Activated CD8-positive, alpha-beta T cell treated with anti-CD3 and anti-CD28 coated beads, Interleukin-2, amount 10 ng/mL, durations not matched to agents 7 days and 5 days (primary cell): ENCODE measurements around the gene DSCAML1. TPM values are rescaled to one million over a fixed set of nuclear protein-coding genes. Genes with fewer than 3 reads are reported as not detected.

Experiments used
- ATAC-seq: fragments of 150-1000 bp; cut with Tn5 transposase; one replicate; pipeline ENCODE4 v1.10.0; 2021; ENCODE audit warnings: moderate library complexity
- CTCF ChIA-PET: fragments of 350-600 bp; sonication (Branson Sonifier 250); formaldehyde crosslinking; loops from one replicate; lab custom pipeline; 2021; ENCODE audit warnings: antibody characterized with exemption; lab: Charles Lee
- POLR2A ChIA-PET: fragments of 350-600 bp; sonication (Branson Sonifier 250); formaldehyde crosslinking; loops from one replicate; lab custom pipeline; 2021; ENCODE audit warnings: antibody characterized with exemption; lab: Charles Lee
- DNase-seq: peaks from one replicate; pipeline ENCODE4 v3.0.0-alpha.2; 2020
- H3K27ac Mint-ChIP-seq: one replicate; pipeline ENCODE4 v1.8.0; 2021; ENCODE audit warnings: mild to moderate bottlenecking, mixed read lengths
- H3K27me3 Mint-ChIP-seq: one replicate; pipeline ENCODE4 v1.8.0; 2021; ENCODE audit warnings: low read depth, mixed read lengths
- H3K36me3 Mint-ChIP-seq: one replicate; pipeline ENCODE4 v1.8.0; 2021; ENCODE audit warnings: low read depth, mixed read lengths
- H3K4me1 Mint-ChIP-seq: one replicate; pipeline ENCODE4 v1.8.0; 2021; ENCODE audit warnings: low read depth, mixed read lengths
- H3K4me3 Mint-ChIP-seq: one replicate; pipeline ENCODE4 v1.8.0; 2021; ENCODE audit warnings: mild to moderate bottlenecking, mixed read lengths
- H3K9me3 Mint-ChIP-seq: one replicate; pipeline ENCODE4 v1.8.0; 2022; ENCODE audit warnings: mixed read lengths; ENCODE audit not compliant: insufficient read depth
- total RNA-seq, 2 experiments: library from RNA; stranded (reverse); gene quantifications; one replicate each; pipeline ENCODE4 v1.2.3, GENCODE V29; 2021

Gene DSCAML1
- total RNA-seq, 2 experiments from 2014 or later = 0.16 to 0.37 TPM

- Mint-ChIP-seq H3K9me3 (no peaks in the 10 kb centered on the region), H3K4me3 (no peak overlapping the region), H3K4me1 (no peaks in the 10 kb centered on the region), H3K27me3 (no peaks in the 10 kb centered on the region), H3K36me3 (no peaks in the 10 kb centered on the region), H3K27ac (no peak overlapping the region)
- DNase-seq (no peak), ATAC-seq (no peak)
- ChIA-PET POLR2A (no interaction called here), CTCF (interaction anchor here (2.6 kb wide), 1 partner anchor 54 kb away, joined by 12 read pairs; no protein-coding TSS in a partner anchor)
Measured at GRCh38 chr11:117480221-117480620, 316.8 kb downstream of the DSCAML1 start.

GRCh38 chr11:117479372-117479771, 317.6 kb downstream of the DSCAML1 start:
- no peaks in the 10 kb centered on the region for H3K36me3 Mint-ChIP-seq
- CTCF ChIA-PET = interaction anchor here (2.6 kb wide), 1 partner anchor 53 kb away, joined by 12 read pairs; no protein-coding TSS in a partner anchor
- no peaks in the 10 kb centered on the region for H3K9me3 Mint-ChIP-seq
- H3K4me1 Mint-ChIP-seq = no peaks in the 10 kb centered on the region
- POLR2A ChIA-PET = no interaction called here
- ATAC-seq (no peak), DNase-seq (no peak)
- H3K4me3 Mint-ChIP-seq = no peak overlapping the region
- no peaks in the 10 kb centered on the region for H3K27me3 Mint-ChIP-seq
- H3K27ac Mint-ChIP-seq = no peak overlapping the region

- H3K9me3 Mint-ChIP-seq = no peaks in the 10 kb centered on the region
- ChIA-PET POLR2A (no interaction called here), CTCF (interaction anchor here (2.6 kb wide), 1 partner anchor 53 kb away, joined by 12 read pairs; no protein-coding TSS in a partner anchor)
- no peaks in the 10 kb centered on the region for H3K4me1 Mint-ChIP-seq
- DNase-seq = no peak
- no peaks in the 10 kb centered on the region for H3K36me3 Mint-ChIP-seq
- H3K27ac Mint-ChIP-seq = no peak overlapping the region
- no peak overlapping the region for H3K4me3 Mint-ChIP-seq
- no peaks in the 10 kb centered on the region for H3K27me3 Mint-ChIP-seq
- ATAC-seq = no peak
Measured at GRCh38 chr11:117478926-117479325, 318.1 kb downstream of the DSCAML1 start.

GRCh38 chr11:117478126-117478860, 318.7 kb downstream of the DSCAML1 start:
- no peak for DNase-seq
- ChIA-PET CTCF (interaction anchor here (2.6 kb wide), 1 partner anchor 52 kb away, joined by 12 read pairs; no protein-coding TSS in a partner anchor), POLR2A (no interaction called here)
- Mint-ChIP-seq H3K36me3 (no peaks in the 10 kb centered on the region), H3K4me3 (no peak overlapping the region), H3K4me1 (no peaks in the 10 kb centered on the region), H3K27me3 (no peaks in the 10 kb centered on the region), H3K27ac (no peak overlapping the region), H3K9me3 (no peaks in the 10 kb centered on the region)
- ATAC-seq = no peak

- Mint-ChIP-seq H3K4me1 (no peaks in the 10 kb centered on the region), H3K9me3 (no peaks in the 10 kb centered on the region), H3K36me3 (no peaks in the 10 kb centered on the region), H3K4me3 (no peak overlapping the region), H3K27ac (no peak overlapping the region), H3K27me3 (no peaks in the 10 kb centered on the region)
- ChIA-PET CTCF (interaction anchor here (2.6 kb wide), 1 partner anchor 51 kb away, joined by 12 read pairs; no protein-coding TSS in a partner anchor), POLR2A (no interaction called here)
- no peak for ATAC-seq
- no peak for DNase-seq
Measured at GRCh38 chr11:117477721-117478120, 319.3 kb downstream of the DSCAML1 start.

DNA sequence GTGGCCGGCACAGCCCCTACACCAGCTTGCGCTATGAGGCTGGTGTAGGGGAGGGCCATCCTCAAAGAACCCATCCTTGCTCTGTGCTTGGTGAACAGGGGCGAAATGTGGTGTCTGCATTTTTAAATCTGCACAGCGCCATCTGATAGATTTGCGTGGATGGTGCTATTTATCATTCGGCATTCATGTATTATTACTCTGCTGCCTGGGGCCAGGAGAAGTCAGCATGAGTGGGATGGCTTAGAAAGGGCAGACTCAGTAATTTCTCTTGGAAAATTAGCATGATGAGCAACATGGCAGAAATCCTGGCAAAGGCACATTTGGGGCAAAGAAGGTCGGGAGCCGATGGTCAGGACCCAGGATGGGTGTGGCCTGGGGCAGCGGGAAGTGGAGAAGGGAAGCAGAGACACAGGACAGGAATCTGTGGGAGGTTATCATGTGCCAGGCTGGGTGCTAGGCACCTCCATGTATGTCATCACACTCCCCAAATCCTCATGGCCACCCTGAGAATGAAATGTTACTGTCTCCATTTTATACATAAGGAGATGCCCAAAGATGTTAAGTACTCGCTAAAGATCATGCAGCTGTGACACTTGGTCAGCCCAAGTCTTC, 320.4 kb downstream of the DSCAML1 start:
- H3K4me3 Mint-ChIP-seq = no peak overlapping the region
- no peaks in the 10 kb centered on the region for H3K4me1 Mint-ChIP-seq
- H3K27me3 Mint-ChIP-seq = no peaks in the 10 kb centered on the region
- ChIA-PET POLR2A (interaction anchor here (0.6 kb wide), 1 partner anchor 65 kb away, joined by 3 read pairs; no protein-coding TSS in a partner anchor), CTCF (interaction anchor here (1.6 kb wide), 1 partner anchor 51 kb away, joined by 5 read pairs; no protein-coding TSS in a partner anchor)
- ATAC-seq (no peak), DNase-seq (no peak)
- H3K36me3 Mint-ChIP-seq = no peaks in the 10 kb centered on the region
- no peak overlapping the region for H3K27ac Mint-ChIP-seq
- H3K9me3 Mint-ChIP-seq = no peaks in the 10 kb centered on the region

- Mint-ChIP-seq H3K4me3 (no peak overlapping the region), H3K27me3 (no peaks in the 10 kb centered on the region), H3K27ac (no peak overlapping the region), H3K9me3 (no peaks in the 10 kb centered on the region), H3K36me3 (no peaks in the 10 kb centered on the region), H3K4me1 (no peaks in the 10 kb centered on the region)
- ChIA-PET POLR2A (no interaction called here), CTCF (interaction anchor here (1.6 kb wide), 1 partner anchor 50 kb away, joined by 5 read pairs; no protein-coding TSS in a partner anchor)
- DNase-seq = no peak
- ATAC-seq = no peak
Measured at GRCh38 chr11:117475716-117476530, 321.1 kb downstream of the DSCAML1 start.

- Mint-ChIP-seq H3K27me3 (no peaks in the 10 kb centered on the region), H3K4me1 (no peaks in the 10 kb centered on the region), H3K36me3 (no peaks in the 10 kb centered on the region), H3K4me3 (no peak overlapping the region), H3K27ac (no peak overlapping the region), H3K9me3 (no peaks in the 10 kb centered on the region)
- DNase-seq (no peak), ATAC-seq (no peak)
- CTCF ChIA-PET = no interaction called here
- POLR2A ChIA-PET = no interaction called here
Measured at GRCh38 chr11:117473481-117474091, 323.4 kb downstream of the DSCAML1 start.

DNA sequence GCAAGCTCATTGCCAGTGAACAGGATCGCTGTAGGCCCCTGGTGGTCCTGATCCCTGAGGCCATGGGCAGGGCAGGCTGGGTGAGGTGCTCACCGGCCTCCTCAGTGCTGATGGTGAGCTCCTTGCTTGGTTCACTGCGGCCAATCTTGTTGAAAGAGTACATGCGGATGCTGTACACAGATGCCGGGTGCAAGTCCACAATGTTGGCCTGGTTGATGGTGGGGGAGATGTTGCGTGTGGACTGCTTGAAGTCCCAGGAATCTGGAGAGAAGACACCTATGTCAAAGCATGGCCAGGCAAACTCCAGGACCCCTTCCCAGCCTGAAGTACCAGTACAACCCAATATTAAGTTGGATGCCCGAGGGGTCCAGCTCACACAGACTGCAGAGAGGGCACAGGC, 325.2 kb downstream of the DSCAML1 start:
- ATAC-seq (no peak), DNase-seq (no peak)
- CTCF ChIA-PET = no interaction called here
- Mint-ChIP-seq H3K27me3 (no peaks in the 10 kb centered on the region), H3K9me3 (no peaks in the 10 kb centered on the region), H3K4me3 (no peak overlapping the region), H3K4me1 (no peaks in the 10 kb centered on the region), H3K36me3 (no peaks in the 10 kb centered on the region), H3K27ac (no peak overlapping the region)
- POLR2A ChIA-PET = no interaction called here

DNA sequence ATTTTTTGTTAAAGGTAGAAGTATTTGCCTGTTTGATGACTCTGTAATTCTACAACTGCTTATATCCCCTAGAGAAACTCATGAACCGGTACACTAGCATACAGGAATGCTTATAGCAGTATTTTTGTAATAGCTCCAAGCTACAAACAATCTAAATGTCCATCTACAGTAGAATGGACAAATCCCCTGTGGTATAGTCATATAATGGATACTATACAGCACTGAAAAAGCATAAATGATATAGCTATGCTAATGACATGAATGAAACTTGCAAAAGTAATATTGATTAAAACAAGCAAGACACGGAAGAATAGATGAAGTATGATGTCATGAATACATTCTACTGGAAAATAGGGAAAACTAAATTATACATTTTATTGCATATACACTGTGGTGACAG, 326.4 kb downstream of the DSCAML1 start:
- CTCF ChIA-PET = no interaction called here

GRCh38 chr11:117468888-117469287, 328.1 kb downstream of the DSCAML1 start:
- H3K4me3 Mint-ChIP-seq = no peak overlapping the region
- no peak overlapping the region for H3K27ac Mint-ChIP-seq
- no peaks in the 10 kb centered on the region for H3K27me3 Mint-ChIP-seq
- no peaks in the 10 kb centered on the region for H3K4me1 Mint-ChIP-seq
- ChIA-PET CTCF (interaction anchor here (0.9 kb wide), 1 partner anchor 43 kb away, joined by 3 read pairs; no protein-coding TSS in a partner anchor), POLR2A (no interaction called here)
- ATAC-seq (no peak), DNase-seq (no peak)
- no peaks in the 10 kb centered on the region for H3K9me3 Mint-ChIP-seq
- H3K36me3 Mint-ChIP-seq = no peaks in the 10 kb centered on the region

More for the DNA sequence above, 326.4 kb downstream of the DSCAML1 start:
- H3K4me3 Mint-ChIP-seq = no peak overlapping the region
- DNase-seq = no peak
- H3K27me3 Mint-ChIP-seq = no peaks in the 10 kb centered on the region
- ATAC-seq = no peak
- H3K9me3 Mint-ChIP-seq = no peaks in the 10 kb centered on the region
- POLR2A ChIA-PET = no interaction called here
- H3K4me1 Mint-ChIP-seq = no peaks in the 10 kb centered on the region
- H3K36me3 Mint-ChIP-seq = no peaks in the 10 kb centered on the region
- no peak overlapping the region for H3K27ac Mint-ChIP-seq
